H1 (cell line): ENCODE results near the gene ZNF598. TPM values are rescaled to one million over a fixed set of nuclear protein-coding genes. Genes with fewer than 3 reads are reported as not detected.

Source experiments
- CTCF ChIA-PET: fragments of 300-600 bp; sonication (Branson Sonifier 250); formaldehyde crosslinking; loops from one replicate; lab custom pipeline; 2021; ENCODE audit not compliant: partially characterized antibody; lab: Charles Lee
- POLR2A ChIA-PET: fragments of 300-600 bp; sonication (Branson Sonifier 250); formaldehyde crosslinking; loops from one replicate; lab custom pipeline; 2021; ENCODE audit warnings: inconsistent platforms; ENCODE audit not compliant: partially characterized antibody; lab: Charles Lee
- DNase-seq, 2 experiments: peaks; one replicate each; pipeline versions ENCODE4 v3.0.0 to v3.0.0-alpha.2; 2010 to 2022; ENCODE audit warnings: low spot score in 2 of 2, low read depth in 1 of 2, mixed read lengths in 1 of 2
- FAIRE-seq: peaks from 2 replicates; lab custom pipeline; 2011; peaks lifted over from hg19 to GRCh38; lab: Jason Lieb, UNC
- H2AFZ ChIP-seq: 2 replicates; pipeline ENCODE4 v1.8.1; 2012; ENCODE audit warnings: low read length, inconsistent platforms
- H2AK5ac ChIP-seq: 2 replicates; pipeline ENCODE4 v1.6.1; 2013; ENCODE audit warnings: low read depth, low read length
- H2BK120ac ChIP-seq: replicated peaks from 2 replicates; pipeline ENCODE3; 2013; ENCODE audit warnings: low read depth, low read length, inconsistent platforms
- H2BK12ac ChIP-seq: 2 replicates; pipeline ENCODE4 v1.6.1; 2013; ENCODE audit warnings: low read depth, low read length
- H2BK15ac ChIP-seq: 2 replicates; pipeline ENCODE4 v1.6.1; 2013; ENCODE audit warnings: low read length
- H2BK20ac ChIP-seq: 2 replicates; pipeline ENCODE4 v1.6.1; 2013; ENCODE audit warnings: low read length
- H2BK5ac ChIP-seq: 2 replicates; pipeline ENCODE4 v1.6.1; 2013; ENCODE audit warnings: low read depth, low read length
- H3K14ac ChIP-seq: 2 replicates; pipeline ENCODE4 v1.6.1; 2013; ENCODE audit warnings: inconsistent platforms; ENCODE audit not compliant: insufficient read length
- H3K18ac ChIP-seq: 2 replicates; pipeline ENCODE4 v1.6.1; 2013; ENCODE audit warnings: low read length; ENCODE audit errors: extremely low read depth
- H3K23ac ChIP-seq: 2 replicates; pipeline ENCODE4 v1.6.1; 2013; ENCODE audit warnings: inconsistent platforms; ENCODE audit not compliant: insufficient read length
- H3K23me2 ChIP-seq: 2 replicates; pipeline ENCODE4 v1.6.1; 2013; ENCODE audit warnings: low read depth, low read length
- H3K27ac ChIP-seq: 2 replicates; pipeline ENCODE4 v1.6.1; 2011; ENCODE audit warnings: low read depth, low read length, inconsistent platforms
- H3K27me3 ChIP-seq, 4 experiments: replicated peaks in 1 of 4; 1 replicate in 1 of 4; 2 replicates in 3 of 4; pipeline versions ENCODE4 v1.6.1 to v1.8.1; 2011 to 2013; ENCODE audit warnings: low read length in 3 of 4, mild to moderate bottlenecking in 3 of 4, inconsistent platforms in 2 of 4, mixed read lengths in 2 of 4, moderate library complexity in 1 of 4; ENCODE audit not compliant: control insufficient read depth in 3 of 4, insufficient read depth in 3 of 4; ENCODE audit errors: extremely low read depth in 1 of 4
- H3K36me3 ChIP-seq, 4 experiments: 2 replicates each; pipeline versions ENCODE4 v1.6.1 to v1.8.1; 2011 to 2013; ENCODE audit warnings: mild to moderate bottlenecking in 4 of 4, low read length in 3 of 4, moderate library complexity in 2 of 4, control low read depth in 1 of 4, inconsistent platforms in 1 of 4; ENCODE audit not compliant: insufficient read depth in 4 of 4, control insufficient read depth in 2 of 4
- H3K4ac ChIP-seq: replicated peaks from 2 replicates; pipeline ENCODE3; 2013; ENCODE audit warnings: low read length, low read depth, mixed read lengths, inconsistent platforms; ENCODE audit not compliant: insufficient read length
- H3K4me1 ChIP-seq, 4 experiments: replicated peaks in 1 of 4; 1 replicate in 1 of 4; 2 replicates in 3 of 4; pipeline versions ENCODE4 v1.6.1 to v1.8.1; 2011 to 2013; ENCODE audit warnings: low read length in 3 of 4, inconsistent platforms in 2 of 4, mixed read lengths in 1 of 4; ENCODE audit not compliant: insufficient read depth in 4 of 4, control insufficient read depth in 3 of 4
- H3K4me2 ChIP-seq, 2 experiments: 2 replicates each; pipeline versions ENCODE4 v1.6.1 to v1.8.1; 2011 to 2013; ENCODE audit warnings: low read depth in 2 of 2, low read length in 2 of 2, control low read depth in 1 of 2, inconsistent platforms in 1 of 2, mild to moderate bottlenecking in 1 of 2; ENCODE audit not compliant: insufficient read depth in 1 of 2
- H3K4me3 ChIP-seq, 4 experiments: fragments of 200-600, 300-600 bp in 1 of 4; sonication (generic), shearing (Covaris generic), sonication (Bioruptor Twin) in 1 of 4; 2 replicates each; pipeline versions ENCODE4 v1.5.1 to v1.8.1; 2011 to 2016; ENCODE audit warnings: low read length in 4 of 4, low read depth in 3 of 4, control low read depth in 2 of 4, inconsistent platforms in 2 of 4, mild to moderate bottlenecking in 2 of 4, mixed read lengths in 1 of 4, moderate library complexity in 1 of 4; ENCODE audit not compliant: insufficient read depth in 2 of 4; ENCODE audit errors: extremely low read depth in 1 of 4
- H3K56ac ChIP-seq: replicated peaks from 2 replicates; pipeline ENCODE3; 2013; ENCODE audit warnings: low read depth, mild to moderate bottlenecking, mixed read lengths, low read length, inconsistent platforms; ENCODE audit not compliant: insufficient read length
- H3K79me1 ChIP-seq: 2 replicates; pipeline ENCODE4 v1.6.1; 2013; ENCODE audit warnings: low read depth, low read length, control low read depth
- H3K79me2 ChIP-seq, 2 experiments: 2 replicates each; pipeline versions ENCODE4 v1.6.1 to v1.8.1; 2012 to 2013; ENCODE audit warnings: low read length in 2 of 2, mild to moderate bottlenecking in 2 of 2, inconsistent platforms in 1 of 2; ENCODE audit not compliant: insufficient read depth in 2 of 2, control insufficient read depth in 1 of 2
- H3K9ac ChIP-seq, 4 experiments: replicated peaks in 1 of 4; 1 replicate in 1 of 4; 2 replicates in 3 of 4; pipeline versions ENCODE4 v1.6.1 to v1.8.1; 2011 to 2013; ENCODE audit warnings: low read depth in 3 of 4, low read length in 3 of 4, control low read depth in 2 of 4, mild to moderate bottlenecking in 2 of 4, moderate library complexity in 2 of 4, inconsistent platforms in 1 of 4; ENCODE audit errors: extremely low read depth in 1 of 4
- H3K9me3 ChIP-seq, 2 experiments: 2 replicates each; pipeline versions ENCODE4 v1.6.1 to v1.8.1; 2012 to 2013; ENCODE audit warnings: mild to moderate bottlenecking in 2 of 2, moderate library complexity in 2 of 2, control low read depth in 1 of 2, inconsistent platforms in 1 of 2, low read depth in 1 of 2, low read length in 1 of 2, mixed read lengths in 1 of 2; ENCODE audit not compliant: insufficient read depth in 2 of 2
- H4K20me1 ChIP-seq, 2 experiments: replicated peaks in 1 of 2; 2 replicates each; pipeline versions ENCODE3 to v1.8.1; 2011 to 2013; ENCODE audit warnings: inconsistent platforms in 2 of 2, low read length in 2 of 2, mild to moderate bottlenecking in 1 of 2; ENCODE audit not compliant: insufficient read depth in 2 of 2, control insufficient read depth in 1 of 2
- H4K5ac ChIP-seq: 2 replicates; pipeline ENCODE4 v1.6.1; 2013; ENCODE audit warnings: low read length, low read depth, mixed read lengths, inconsistent platforms; ENCODE audit not compliant: insufficient read length
- H4K8ac ChIP-seq: 2 replicates; pipeline ENCODE4 v1.8.0; 2013; ENCODE audit warnings: mild to moderate bottlenecking, moderate library complexity, low read length, inconsistent platforms; ENCODE audit not compliant: insufficient read depth; ENCODE audit errors: extremely low read depth
- H4K91ac ChIP-seq: replicated peaks from 2 replicates; pipeline ENCODE3; 2013; ENCODE audit warnings: low read length, mixed read lengths, inconsistent platforms; ENCODE audit not compliant: insufficient read length
- ASH2L ChIP-seq: fragments of 200-600, 300-600 bp; sonication (generic); IDR thresholded peaks from one replicate; pipeline ENCODE4 v1.7.1; 2017; ENCODE audit warnings: low read length
- CHD1 ChIP-seq: IDR thresholded peaks from 2 replicates; pipeline ENCODE4 v1.6.1; 2012; ENCODE audit warnings: low read depth, low read length, improper control_type of control experiment
- E2F6 ChIP-seq: IDR thresholded peaks from 2 replicates; pipeline ENCODE4 v1.6.1; 2012; ENCODE audit warnings: inconsistent platforms
- KDM5A ChIP-seq: fragments of 200-600 bp; IDR thresholded peaks from 2 replicates; pipeline ENCODE4 v1.7.1; 2012; ENCODE audit warnings: mild to moderate bottlenecking, low read length, inconsistent platforms, mixed read lengths
- NANOG ChIP-seq: IDR thresholded peaks from 2 replicates; pipeline ENCODE4 v1.6.1; 2011; ENCODE audit warnings: low read length, low read depth, mild to moderate bottlenecking, inconsistent platforms; ENCODE audit not compliant: insufficient read depth, poor library complexity, severe bottlenecking
- RFX5 ChIP-seq: IDR thresholded peaks from 2 replicates; pipeline ENCODE4 v1.6.1; 2011; ENCODE audit warnings: low read depth, low read length, improper control_type of control experiment, borderline replicate concordance
- SIX5 ChIP-seq: IDR thresholded peaks from 2 replicates; pipeline ENCODE4 v1.6.1; 2011; ENCODE audit warnings: mild to moderate bottlenecking, low read depth, low read length
- SP2 ChIP-seq: IDR thresholded peaks from 2 replicates; pipeline ENCODE4 v1.6.1; 2012; ENCODE audit warnings: mild to moderate bottlenecking, low read length, inconsistent platforms
- WGBS, 2 experiments: shearing (Covaris generic) in 1 of 2; methylation state at CpG; one replicate each; pipeline versions ENCODE4 v1.1.6 to v1.1.7; 2013 to 2015; ENCODE audit warnings: low lambda C conversion rate in 2 of 2, mixed read lengths in 2 of 2, inconsistent platforms in 1 of 2, low coverage in 1 of 2, missing lambda C conversion rate in 1 of 2; ENCODE audit not compliant: insufficient replicate concordance in 2 of 2, insufficient coverage in 1 of 2, insufficient read length in 1 of 2; ENCODE audit errors: extremely low coverage in 1 of 2, missing lambda C conversion rate in 1 of 2; 5-methylcytosine and 5-hydroxymethylcytosine counted together
- polyA plus RNA-seq, 7 experiments: library from polyadenylated mRNA; depleted of rRNA in 3 of 7; stranded (reverse) in 5 of 7; unstranded in 2 of 7; fragments of >200 nt in 5 of 7; fragments of 200-250 nt in 2 of 7; gene quantifications; 1 replicate in 5 of 7; 2 replicates in 1 of 7; 4 replicates in 1 of 7; pipeline versions ENCODE4 v1.2.1 to v1.2.3, GENCODE V29; 2011 to 2013; ENCODE audit warnings: missing spikeins in 2 of 7, mixed read lengths in 2 of 7
- total RNA-seq: library from RNA; stranded (reverse); fragmentation: NEBNext Ultra II Directional; extraction: Animal tissue kit (Norgen Biotek cat#: 25700); gene quantifications from 2 replicates; pipeline ENCODE4 v1.2.1, GENCODE V29; 2021
- TF ChIP-seq, protein P1 (sequence below): IDR thresholded peaks from 2 replicates; pipeline ENCODE4 v1.6.1; 2011; ENCODE audit warnings: low read length, improper control_type of control experiment

The ZNF598 gene
- total and polyA plus RNA-seq, 2 of the 8 experiments (the other 6 are each of a cell fraction or from before 2014, with no cell fraction given), result 29.3 to 47.6 TPM

DNA sequence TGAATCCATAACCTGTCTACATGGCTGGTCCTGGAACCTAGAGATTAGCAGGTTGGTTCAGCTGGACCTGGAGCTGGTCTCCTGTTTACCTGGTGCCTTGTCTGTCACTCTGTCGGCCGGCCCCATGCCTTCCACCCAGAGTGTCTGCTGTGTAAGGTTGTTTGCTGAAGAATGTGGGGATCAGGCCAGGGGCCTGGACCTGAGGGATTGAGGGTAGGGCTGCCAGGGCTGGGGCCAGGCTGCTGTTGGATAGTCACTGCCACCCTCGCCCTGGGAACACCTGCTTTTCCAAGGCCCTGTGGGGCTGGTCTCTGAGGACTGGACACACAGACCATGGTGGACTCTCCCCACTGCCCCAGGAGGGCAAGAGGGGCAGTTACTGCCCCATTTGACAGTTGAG is 18.5 kb upstream of the ZNF598 start:
- H3K23me2 ChIP-seq, result peaks cover 7% of the 10 kb centered on the region; the same call in 1 of the 2 replicates
- H2BK20ac ChIP-seq, result no peak overlapping the region
- no peak overlapping the region for H3K9ac ChIP-seq
- H2AK5ac ChIP-seq, result no peak overlapping the region
- no peak overlapping the region for H2BK15ac ChIP-seq
- no peak overlapping the region for H4K91ac ChIP-seq
- H4K5ac ChIP-seq, result no peak overlapping the region
- peaks cover 0 to 9% of the 10 kb centered on the region in 2 experiments for H4K20me1 ChIP-seq
- no peak overlapping the region for H2BK120ac ChIP-seq
- no peak overlapping the region for H2AFZ ChIP-seq
- no peak for DNase-seq
- H2BK12ac ChIP-seq, result no peak overlapping the region
- H3K79me1 ChIP-seq, result no peaks in the 10 kb centered on the region
- H3K27me3 ChIP-seq, result peaks cover 0 to 27% (median 21%) of the 10 kb centered on the region in 4 experiments; a peak in 5 of 7 replicates
- H3K56ac ChIP-seq, result no peak overlapping the region
- CTCF ChIA-PET, result interaction anchor here (0.8 to 2.1 kb wide), 11 partner anchors 11 to 113 kb away, joined by 3 to 7 read pairs (median 4); no protein-coding TSS in a partner anchor
- H3K4me3 ChIP-seq, result no peak overlapping the region
- H3K9me3 ChIP-seq, result no peaks in the 10 kb centered on the region
- TF ChIP-seq SP2, result no peak
- TF ChIP-seq NANOG, result no peak
- TF ChIP-seq RFX5, result no peak
- TF ChIP-seq KDM5A, result no peak
- no peak for TF ChIP-seq CHD1
- TF ChIP-seq SIX5, result no peak
- TF ChIP-seq ASH2L, result no peak
- TF ChIP-seq, protein P1, sequence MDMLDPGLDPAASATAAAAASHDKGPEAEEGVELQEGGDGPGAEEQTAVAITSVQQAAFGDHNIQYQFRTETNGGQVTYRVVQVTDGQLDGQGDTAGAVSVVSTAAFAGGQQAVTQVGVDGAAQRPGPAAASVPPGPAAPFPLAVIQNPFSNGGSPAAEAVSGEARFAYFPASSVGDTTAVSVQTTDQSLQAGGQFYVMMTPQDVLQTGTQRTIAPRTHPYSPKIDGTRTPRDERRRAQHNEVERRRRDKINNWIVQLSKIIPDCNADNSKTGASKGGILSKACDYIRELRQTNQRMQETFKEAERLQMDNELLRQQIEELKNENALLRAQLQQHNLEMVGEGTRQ, result no peak
- no peak for TF ChIP-seq E2F6
- TF ChIP-seq, all 59 proteins: peak for 0
- no peak for FAIRE-seq
- no peak overlapping the region for H2BK5ac ChIP-seq
- POLR2A ChIA-PET, result interaction anchor here (0.9 to 1.3 kb wide), 7 partner anchors 14 to 144 kb away, joined by 3 to 7 read pairs (median 3); partner anchors contain the start of gene RPS2
- peak overlapping the region in 1 of 2 experiments; percentile 61; a peak in 1 of 4 replicates for H3K4me2 ChIP-seq
- H3K23ac ChIP-seq, result no peak overlapping the region
- H3K36me3 ChIP-seq, result no peaks in the 10 kb centered on the region
- no peak overlapping the region for H3K27ac ChIP-seq
- H3K18ac ChIP-seq, result no peak overlapping the region
- H4K8ac ChIP-seq, result peak overlapping the region; percentile 57
- peak overlapping the region; percentile 22 for H3K4ac ChIP-seq
- H3K4me1 ChIP-seq, result peaks cover 0 to 12% (median 9%) of the 10 kb centered on the region in 4 experiments; a peak in 5 of 7 replicates
- WGBS, 2 experiments, result 91% methylated on average over 3 of the region's 3 CpGs; no CpG with 5 or more reads in 1 of the 2 experiments
- H3K79me2 ChIP-seq, result no peaks in the 10 kb centered on the region
- no peak overlapping the region for H3K14ac ChIP-seq
